Tibial artery (tissue), 4 donors: ENCODE measurements around the gene AACS.
A peak's percentile ranks its signal among the peaks of the same experiment; 100 is the strongest.
"Not testable (repeated sequence)": the region's sequence is repeated elsewhere in the genome, so short reads cannot be mapped to it uniquely, and the experiment has no call there.

ENCODE experiments used
- DNase-seq, 2 donors: peaks; one replicate each; pipeline ENCODE4 v3.0.0-alpha.2; 2019
- H3K27ac ChIP-seq, 2 donors: fragments of 200-600 bp; sonication (generic) in 1 of 2; 1 replicate in 1 of 2; 2 replicates in 1 of 2; pipeline ENCODE4 v1.5.1; 2018 to 2019; ENCODE audit warnings: mild to moderate bottlenecking in 1 of 2
- H3K27me3 ChIP-seq, 2 donors: fragments of 200-600 bp; sonication (generic) in 1 of 2; one replicate each; pipeline versions ENCODE4 v1.5.1 to v1.6.0; 2016 to 2019
- H3K36me3 ChIP-seq, 3 donors: fragments of 200-600 bp; sonication (generic) in 2 of 3; one replicate each; pipeline ENCODE4 v1.5.1; 2016 to 2019; ENCODE audit warnings: mild to moderate bottlenecking in 2 of 3
- H3K4me1 ChIP-seq, 4 donors: fragments of 200-600 bp; sonication (generic) in 2 of 4; 1 replicate in 3 of 4; 2 replicates in 1 of 4; pipeline ENCODE4 v1.5.1; 2016 to 2019
- H3K4me3 ChIP-seq, 2 donors: fragments of 200-600 bp; sonication (generic) in 1 of 2; 1 replicate in 1 of 2; 2 replicates in 1 of 2; pipeline ENCODE4 v1.5.1; 2018 to 2019; ENCODE audit warnings: mild to moderate bottlenecking in 2 of 2
- H3K9me3 ChIP-seq, 3 donors: fragments of 200-600 bp; sonication (generic) in 1 of 3; one replicate each; pipeline ENCODE4 v1.5.1; 2016 to 2019
- intact Hi-C: fragments of 100-400 bp; cut with DNase I; formaldehyde crosslinking; loops from one replicate; pipeline ENCODE4 v1.15.0; 2023; ENCODE audit warnings: low total_unique reads
- TF ChIP-seq, protein P1 (sequence below), 2 experiments: fragments of 200-600 bp in 1 of 2; fragments of 450-650 bp in 1 of 2; IDR thresholded peaks; one replicate each; pipeline ENCODE4 v1.5.1; 2017 to 2019; ENCODE audit warnings: antibody characterized with exemption in 2 of 2, mild to moderate bottlenecking in 1 of 2, moderate library complexity in 1 of 2

The AACS gene

DNA sequence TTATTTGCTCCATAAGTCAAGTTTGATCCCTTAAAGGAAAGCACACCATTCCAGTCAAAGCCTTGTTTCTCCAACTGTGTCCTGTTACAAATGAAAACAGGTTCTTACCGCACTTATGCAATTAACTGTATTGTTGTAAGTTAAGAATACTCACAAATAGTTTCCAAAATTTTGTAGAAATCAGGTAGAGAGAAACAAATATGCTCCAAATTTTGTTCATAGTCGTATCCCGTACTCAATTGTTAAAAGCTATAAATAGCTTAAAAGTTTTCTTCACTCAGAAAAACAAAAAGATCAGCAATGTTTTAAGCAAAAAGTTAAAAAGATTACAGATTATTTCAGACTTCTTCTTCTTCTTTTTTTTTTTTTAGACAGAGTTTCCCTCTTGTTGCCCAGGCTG lies 4.0 kb upstream of the AACS start:
- intact Hi-C loops: no loop called here
- Histone ChIP-seq H3K9me3 (no peaks in the 10 kb centered on the region), H3K4me1 (peaks cover 0 to 19% (median 14%) of the 10 kb centered on the region in 4 donors), H3K27me3 (peaks cover 0 to 11% of the 10 kb centered on the region in 2 donors), H3K4me3 (no peak overlapping the region), H3K27ac (no peak overlapping the region), H3K36me3 (no peaks in the 10 kb centered on the region)
- TF ChIP-seq, protein P1, sequence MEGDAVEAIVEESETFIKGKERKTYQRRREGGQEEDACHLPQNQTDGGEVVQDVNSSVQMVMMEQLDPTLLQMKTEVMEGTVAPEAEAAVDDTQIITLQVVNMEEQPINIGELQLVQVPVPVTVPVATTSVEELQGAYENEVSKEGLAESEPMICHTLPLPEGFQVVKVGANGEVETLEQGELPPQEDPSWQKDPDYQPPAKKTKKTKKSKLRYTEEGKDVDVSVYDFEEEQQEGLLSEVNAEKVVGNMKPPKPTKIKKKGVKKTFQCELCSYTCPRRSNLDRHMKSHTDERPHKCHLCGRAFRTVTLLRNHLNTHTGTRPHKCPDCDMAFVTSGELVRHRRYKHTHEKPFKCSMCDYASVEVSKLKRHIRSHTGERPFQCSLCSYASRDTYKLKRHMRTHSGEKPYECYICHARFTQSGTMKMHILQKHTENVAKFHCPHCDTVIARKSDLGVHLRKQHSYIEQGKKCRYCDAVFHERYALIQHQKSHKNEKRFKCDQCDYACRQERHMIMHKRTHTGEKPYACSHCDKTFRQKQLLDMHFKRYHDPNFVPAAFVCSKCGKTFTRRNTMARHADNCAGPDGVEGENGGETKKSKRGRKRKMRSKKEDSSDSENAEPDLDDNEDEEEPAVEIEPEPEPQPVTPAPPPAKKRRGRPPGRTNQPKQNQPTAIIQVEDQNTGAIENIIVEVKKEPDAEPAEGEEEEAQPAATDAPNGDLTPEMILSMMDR (IDR thresholded peaks at IDR 0.05): no peak
- DNase-seq: no peak

DNA sequence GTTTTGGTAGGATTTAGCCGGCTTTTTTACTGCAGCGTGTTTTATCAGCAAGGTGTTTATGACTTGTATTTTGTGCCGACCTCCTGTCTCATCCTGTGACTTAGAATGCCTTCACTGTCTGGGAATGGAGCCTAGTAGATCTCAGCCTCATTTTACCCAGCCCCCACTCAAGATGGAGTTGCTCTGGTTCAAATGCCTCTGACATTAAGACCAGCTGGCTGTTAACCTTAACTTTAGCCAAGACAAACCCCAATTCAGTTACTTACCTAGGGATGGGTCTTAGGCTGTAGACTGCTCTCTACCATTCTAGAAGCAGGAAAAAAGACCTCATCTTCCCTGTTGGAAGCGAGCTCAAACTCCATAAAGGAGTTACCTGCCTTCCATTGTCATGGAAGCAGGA lies 1.7 kb upstream of the AACS start:
- DNase-seq, H3K9me3 ChIP-seq, H3K4me3 ChIP-seq, H3K36me3 ChIP-seq, H3K27me3 ChIP-seq, intact Hi-C loops, H3K27ac ChIP-seq: not testable (repeated sequence)
- H3K4me1 ChIP-seq: peaks cover 0 to 33% (median 20%) of the 10 kb centered on the region in 4 donors

DNA sequence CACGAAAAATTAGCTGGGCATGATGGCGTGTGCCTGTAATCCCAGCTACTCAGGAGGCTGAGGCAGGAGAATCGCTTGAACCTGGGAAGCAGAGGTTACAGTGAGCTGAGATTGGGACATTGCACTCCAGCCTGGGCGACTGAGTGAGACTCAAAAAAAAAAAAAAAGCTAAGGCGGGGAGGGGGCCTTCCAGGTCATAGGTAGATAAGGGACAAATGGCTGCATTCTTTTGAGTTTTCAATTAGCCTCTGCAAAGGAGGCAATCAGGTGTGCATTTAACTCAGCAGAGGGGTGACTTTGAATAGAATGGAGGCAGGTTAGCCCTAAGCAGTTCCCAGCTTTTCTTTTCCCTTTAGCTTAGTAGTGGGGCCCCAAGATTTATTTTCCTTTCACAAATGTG lies 743 bp upstream of the AACS start:
- H3K36me3 ChIP-seq: peaks cover 0 to 5% (median 0%) of the 10 kb centered on the region in 3 donors
- H3K4me1 ChIP-seq: peaks cover 0 to 33% (median 20%) of the 10 kb centered on the region in 4 donors
- DNase-seq: no peak
- intact Hi-C loops: no loop called here
- peak overlapping the region; percentile 75 to 90 for H3K4me3 ChIP-seq
- no peak overlapping the region for H3K27ac ChIP-seq
- TF ChIP-seq, protein P1 (IDR thresholded peaks at IDR 0.05): no peak
- H3K9me3 ChIP-seq: no peaks in the 10 kb centered on the region
- no peaks in the 10 kb centered on the region for H3K27me3 ChIP-seq

DNA sequence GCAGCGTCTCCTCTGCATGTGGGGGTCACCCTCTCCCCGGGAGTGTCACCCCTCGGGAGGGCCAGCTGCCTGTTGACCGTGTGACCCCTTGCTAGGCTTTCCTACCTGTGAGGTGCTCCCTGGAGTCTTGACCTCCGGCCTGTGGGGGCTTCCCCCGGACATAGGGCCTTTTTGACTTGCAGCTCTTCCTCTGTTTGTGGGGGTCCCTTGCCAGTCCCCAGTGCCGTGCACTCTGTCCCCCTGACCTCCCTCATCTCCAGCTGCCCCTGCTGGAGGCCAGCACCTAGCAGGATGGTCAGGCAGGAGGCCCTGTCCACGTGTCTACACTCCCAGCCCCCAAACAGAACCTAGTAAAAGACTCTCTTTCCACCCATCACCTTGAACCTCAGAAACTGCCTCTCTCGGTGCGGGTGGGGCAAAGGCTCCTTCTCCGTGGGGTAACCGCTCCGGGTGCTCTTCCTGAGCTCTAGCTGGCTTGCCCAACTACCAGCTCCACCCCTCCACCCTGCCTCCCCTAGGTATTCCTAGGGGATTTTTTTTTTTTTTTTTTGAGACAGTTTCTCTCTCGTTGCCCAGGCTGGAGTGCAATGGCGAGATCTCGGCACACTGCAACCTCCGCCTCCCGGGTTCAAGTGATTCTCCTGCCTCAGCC lies 810 bp downstream of the AACS start:
- TF ChIP-seq, protein P1 (IDR thresholded peaks at IDR 0.05): no peak
- Histone ChIP-seq H3K36me3 (peaks cover 0 to 9% (median 0%) of the 10 kb centered on the region in 3 donors), H3K4me3 (peak overlapping the region; percentile 75 to 90), H3K4me1 (peaks cover 0 to 33% (median 20%) of the 10 kb centered on the region in 4 donors), H3K27ac (peak overlapping the region; percentile 68 to 79), H3K9me3 (no peaks in the 10 kb centered on the region), H3K27me3 (no peaks in the 10 kb centered on the region)
- intact Hi-C loops: no loop called here
- no peak for DNase-seq

DNA sequence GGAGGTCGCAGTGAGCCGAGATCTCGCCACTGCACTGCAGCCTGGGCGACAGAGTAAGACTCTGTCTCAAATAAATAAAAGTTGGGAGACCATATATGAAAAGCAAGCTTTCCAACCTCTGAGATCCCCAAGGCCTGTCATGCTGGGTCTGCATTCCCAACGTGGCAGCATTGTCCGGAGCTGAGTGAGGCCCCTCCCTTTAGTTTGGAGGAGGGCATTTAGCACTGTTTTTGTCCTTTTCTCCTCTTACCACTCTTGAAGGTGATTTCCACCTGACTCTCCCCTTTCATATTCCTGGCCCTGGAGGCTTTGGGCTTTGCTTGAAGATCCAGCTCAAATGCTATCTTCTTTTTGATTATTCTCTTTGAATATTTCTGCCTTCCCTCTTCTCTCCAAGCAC lies 3.2 kb downstream of the AACS start:
- Histone ChIP-seq H3K9me3 (no peaks in the 10 kb centered on the region), H3K4me1 (peaks cover 0 to 33% (median 20%) of the 10 kb centered on the region in 4 donors), H3K27me3 (no peaks in the 10 kb centered on the region), H3K36me3 (peaks cover 0 to 12% (median 0%) of the 10 kb centered on the region in 3 donors), H3K4me3 (no peak overlapping the region), H3K27ac (no peak overlapping the region)
- TF ChIP-seq, protein P1 (IDR thresholded peaks at IDR 0.05): no peak
- DNase-seq: no peak
- intact Hi-C loops: no loop called here

DNA sequence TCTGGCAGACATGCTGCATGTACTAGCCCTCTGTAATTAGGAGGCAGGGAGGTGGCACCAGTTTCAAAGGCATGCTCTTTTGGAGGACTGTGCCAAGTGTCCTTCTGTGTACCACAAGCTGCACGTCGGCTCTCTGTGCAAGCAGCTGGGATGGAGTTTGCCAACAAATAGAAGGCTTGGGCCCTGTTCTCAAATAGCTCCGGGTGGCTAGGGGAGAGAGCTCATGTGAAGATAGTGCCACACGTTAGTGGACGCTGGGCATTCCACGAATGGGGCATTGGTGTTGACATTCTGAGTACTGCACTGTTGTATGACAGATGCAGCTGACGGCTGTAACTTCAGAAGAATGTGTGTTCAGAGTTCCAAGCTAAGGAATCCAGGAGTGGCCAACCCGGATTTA lies 4.4 kb downstream of the AACS start:
- Histone ChIP-seq H3K4me1 (peaks cover 0 to 26% (median 16%) of the 10 kb centered on the region in 4 donors), H3K27ac (no peak overlapping the region), H3K27me3 (no peaks in the 10 kb centered on the region), H3K4me3 (no peak overlapping the region), H3K9me3 (no peaks in the 10 kb centered on the region), H3K36me3 (peaks cover 0 to 21% (median 0%) of the 10 kb centered on the region in 3 donors)
- intact Hi-C loops: no loop called here
- TF ChIP-seq, protein P1 (IDR thresholded peaks at IDR 0.05): no peak
- DNase-seq: no peak
